Aorta (tissue), 5 donors: ENCODE data around the gene SULF2. TPM values are rescaled to one million over a fixed set of nuclear protein-coding genes. Genes with fewer than 3 reads are reported as not detected.

Experiments
- ATAC-seq: fragments of 200-7000 bp; cut with Tn5 transposase; one replicate; pipeline ENCODE4 v1.9.1; 2022; ENCODE audit warnings: moderate library complexity; ENCODE audit not compliant: low FRiP score
- DNase-seq, 2 donors: peaks; one replicate each; pipeline ENCODE4 v3.0.0-alpha.2; 2020
- H3K27ac ChIP-seq, 2 donors: one replicate each; pipeline ENCODE4 v1.5.1; 2013; ENCODE audit warnings: low read length in 2 of 2, mild to moderate bottlenecking in 2 of 2, moderate library complexity in 2 of 2, control low read depth in 1 of 2, inconsistent platforms in 1 of 2, low read depth in 1 of 2
- H3K27me3 ChIP-seq, 2 donors: one replicate each; pipeline ENCODE4 v1.6.1; 2013; ENCODE audit warnings: control low read depth in 1 of 2, low read length in 1 of 2, mild to moderate bottlenecking in 1 of 2, moderate library complexity in 1 of 2; ENCODE audit not compliant: insufficient read depth in 2 of 2, control insufficient read depth in 1 of 2
- H3K36me3 ChIP-seq, 2 donors: one replicate each; pipeline ENCODE4 v1.6.1; 2013; ENCODE audit warnings: control low read depth in 1 of 2, low read length in 1 of 2, mild to moderate bottlenecking in 1 of 2; ENCODE audit not compliant: insufficient read depth in 2 of 2, control insufficient read depth in 1 of 2
- H3K4me1 ChIP-seq, 2 donors: one replicate each; pipeline ENCODE4 v1.6.1; 2013; ENCODE audit warnings: low read length in 2 of 2, control low read depth in 1 of 2, mild to moderate bottlenecking in 1 of 2, moderate library complexity in 1 of 2; ENCODE audit not compliant: insufficient read depth in 2 of 2, control insufficient read depth in 1 of 2
- H3K4me3 ChIP-seq, 2 donors: one replicate each; pipeline ENCODE4 v1.5.1; 2013; ENCODE audit warnings: low read length in 2 of 2, control low read depth in 1 of 2, mild to moderate bottlenecking in 1 of 2
- H3K9me3 ChIP-seq: one replicate; pipeline ENCODE4 v1.6.1; 2013; ENCODE audit warnings: mild to moderate bottlenecking, low read length; ENCODE audit not compliant: control insufficient read depth
- WGBS, 2 donors: extraction: QIAGEN DNeasy Blood & Tissue Kit; methylation state at CpG; one replicate each; pipeline ENCODE4 v1.1.7; 2013; 5-methylcytosine and 5-hydroxymethylcytosine counted together
- intact Hi-C, 2 donors: fragments of 100-400 bp; cut with DNase I; formaldehyde crosslinking; loops; one replicate each; pipeline versions ENCODE4 v1.14.2 to v1.15.0; 2022
- polyA plus RNA-seq, 2 donors: library from polyadenylated mRNA; stranded (reverse); fragments of 200-250 nt; gene quantifications; one replicate each; pipeline ENCODE4 v1.2.3, GENCODE V29; 2013
- total RNA-seq, 2 donors: library from RNA; stranded (reverse); fragmentation: NEBNext Ultra II Directional; extraction: Animal tissue kit (Norgen Biotek cat#: 25700); gene quantifications; one replicate each; pipeline ENCODE4 v1.2.1, GENCODE V29; 2021
- donor health status: healthy with polysubstance abuse.
- donor health status: Bipolar disorder and iron deficiency.
- donor health status: DM: no; HTN: no; CAD: no.
- donor health status: DM: no; HTN: no; CAD: no.
- donor health status: DM: yes; HTN: yes; CAD: no.

Gene SULF2
- total and polyA plus RNA-seq, 4 donors, result 17.7 to 145 (median 64.7) TPM

GRCh38 chr20:47790580-47790965, 5.3 kb upstream of the SULF2 start:
- no peak for ATAC-seq
- Histone ChIP-seq H3K4me3 (no peak overlapping the region), H3K9me3 (no peaks in the 10 kb centered on the region), H3K36me3 (no peaks in the 10 kb centered on the region), H3K27me3 (no peaks in the 10 kb centered on the region), H3K27ac (no peak overlapping the region), H3K4me1 (no peaks in the 10 kb centered on the region)
- DNase-seq, result peak in 1 of 2 donors; percentile 24
- intact Hi-C loops, result loop anchor here in 1 of 2 donors (5.0 kb wide), 1 partner anchor 67 kb away; no protein-coding TSS in a partner anchor
- 89 to 90% methylated on average over 5 of the region's 5 CpGs for WGBS, 2 donors

GRCh38 chr20:47789764-47790579, 4.7 kb upstream of the SULF2 start:
- intact Hi-C loops, result loop anchor here (5.0 to 10.0 kb wide), 5 partner anchors 67 to 832 kb away; no protein-coding TSS in a partner anchor

GRCh38 chr20:47789081-47789763, 3.9 kb upstream of the SULF2 start:
- ATAC-seq (no peak), DNase-seq (no peak)
- intact Hi-C loops, result loop anchor here (5.0 to 10.0 kb wide), 4 partner anchors 127 to 833 kb away; no protein-coding TSS in a partner anchor
- Histone ChIP-seq H3K4me3 (no peak overlapping the region), H3K27ac (no peak overlapping the region), H3K36me3 (no peaks in the 10 kb centered on the region), H3K4me1 (no peaks in the 10 kb centered on the region), H3K9me3 (no peaks in the 10 kb centered on the region), H3K27me3 (no peaks in the 10 kb centered on the region)
- WGBS, 2 donors, result 86 to 88% methylated on average over 12 of the region's 12 CpGs

More at GRCh38 chr20:47789764-47790579, 4.7 kb upstream of the SULF2 start:
- H3K4me3 ChIP-seq, result no peak overlapping the region
- no peaks in the 10 kb centered on the region for H3K27me3 ChIP-seq
- no peaks in the 10 kb centered on the region for H3K9me3 ChIP-seq
- WGBS, 2 donors, result 91 to 94% methylated on average over 10 of the region's 10 CpGs
- no peaks in the 10 kb centered on the region for H3K36me3 ChIP-seq
- ATAC-seq (no peak), DNase-seq (peak in 1 of 2 donors; percentile 5)
- no peaks in the 10 kb centered on the region for H3K4me1 ChIP-seq
- H3K27ac ChIP-seq, result no peak overlapping the region

DNA sequence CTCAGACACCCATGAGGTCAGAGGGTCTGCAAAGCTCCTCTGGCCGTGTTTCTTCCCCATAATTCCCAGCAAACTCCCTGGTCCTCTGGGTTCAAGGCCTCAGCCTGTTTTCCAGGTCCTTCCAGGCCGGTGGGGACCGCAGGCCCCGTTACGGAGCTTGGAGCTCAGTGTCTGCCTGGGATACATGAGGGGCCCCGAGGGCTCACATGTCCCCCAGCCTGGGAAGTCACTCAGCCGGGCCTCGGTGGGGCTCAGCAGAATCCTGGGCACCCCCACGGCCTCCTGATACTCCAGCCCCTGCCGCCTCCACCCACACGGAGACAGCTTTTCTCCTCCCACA, 3.4 kb upstream of the SULF2 start:
- no peaks in the 10 kb centered on the region for H3K27me3 ChIP-seq
- 90 to 96% methylated on average over 11 of the region's 11 CpGs for WGBS, 2 donors
- no peak overlapping the region for H3K4me3 ChIP-seq
- no peaks in the 10 kb centered on the region for H3K4me1 ChIP-seq
- no peaks in the 10 kb centered on the region for H3K9me3 ChIP-seq
- no peak overlapping the region for H3K27ac ChIP-seq
- DNase-seq, result no peak
- intact Hi-C loops, result loop anchor here (5.0 to 10.0 kb wide), 4 partner anchors 126 to 834 kb away; no protein-coding TSS in a partner anchor
- no peak for ATAC-seq
- H3K36me3 ChIP-seq, result no peaks in the 10 kb centered on the region

DNA sequence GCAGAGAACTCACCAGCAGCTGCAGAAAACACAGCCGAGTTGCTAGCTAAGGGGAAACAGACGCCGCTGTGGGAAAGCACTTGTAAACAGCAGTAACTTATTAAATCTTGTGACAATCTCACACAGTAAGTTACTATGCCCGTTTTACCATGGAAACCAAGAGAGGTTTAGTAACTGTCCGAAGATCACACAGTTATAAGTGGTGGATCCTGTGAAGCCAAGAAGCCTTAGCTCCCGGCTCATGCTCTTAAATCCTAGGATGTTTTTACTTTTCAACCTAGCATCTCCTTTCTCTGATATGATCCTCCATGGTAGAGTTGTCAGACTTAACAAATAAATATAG, 1.5 kb upstream of the SULF2 start:
- no peaks in the 10 kb centered on the region for H3K27me3 ChIP-seq
- intact Hi-C loops, result loop anchor here (1.0 to 10.0 kb wide), 5 partner anchors 124 to 836 kb away; no protein-coding TSS in a partner anchor
- no peaks in the 10 kb centered on the region for H3K9me3 ChIP-seq
- 14 to 15% methylated on average over 6 of the region's 6 CpGs for WGBS, 2 donors
- H3K4me3 ChIP-seq, result no peak overlapping the region
- DNase-seq (no peak), ATAC-seq (no peak)
- H3K27ac ChIP-seq, result no peak overlapping the region
- no peaks in the 10 kb centered on the region for H3K36me3 ChIP-seq
- no peaks in the 10 kb centered on the region for H3K4me1 ChIP-seq

DNA sequence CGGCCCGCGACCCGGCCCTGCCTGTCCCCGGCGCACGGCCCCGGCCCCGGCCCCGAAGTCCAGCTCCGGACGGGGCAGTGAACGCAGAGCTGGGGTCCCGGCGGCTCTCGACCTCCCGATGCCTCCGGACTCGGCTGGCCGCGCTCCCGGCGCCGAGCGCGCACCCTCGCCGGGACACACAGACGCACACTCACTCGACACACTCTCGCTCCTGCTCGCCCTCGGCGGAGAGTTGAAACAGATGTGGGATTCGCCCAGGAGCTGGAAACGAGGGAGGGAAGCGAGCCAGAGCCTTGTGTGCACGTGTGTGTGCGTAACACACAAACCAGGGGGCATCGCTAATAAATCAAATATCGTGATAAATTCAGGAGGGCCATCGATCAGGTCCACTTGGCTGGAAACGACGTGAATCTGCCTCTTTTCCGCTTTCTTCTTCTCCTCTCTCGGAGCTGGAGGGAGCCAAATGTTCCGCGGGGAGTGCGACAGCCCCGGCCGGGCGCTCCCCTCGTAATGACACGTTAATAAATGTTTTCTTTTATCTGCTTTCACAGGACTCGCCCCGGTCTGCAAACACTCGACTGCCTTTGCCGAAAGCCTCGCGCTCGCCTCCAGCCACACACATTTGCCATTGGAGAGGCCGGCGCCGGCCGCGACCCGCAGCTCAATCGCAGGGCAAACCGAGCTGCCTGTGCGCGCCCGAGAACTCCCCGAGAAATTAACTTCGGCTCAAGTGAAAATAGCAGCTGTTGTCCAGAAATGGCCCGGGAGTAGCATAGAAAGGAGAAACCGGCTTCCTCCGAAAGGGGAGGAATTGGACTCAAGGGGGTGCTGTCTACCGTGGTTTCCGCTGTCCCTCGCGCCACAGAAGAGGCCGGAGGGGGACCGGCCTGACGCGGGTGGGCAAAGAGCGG, 828 bp upstream of the SULF2 start:
- WGBS, 2 donors, result 0 to 1% methylated on average over 84 to 86 of the region's 86 CpGs
- Histone ChIP-seq H3K9me3 (no peaks in the 10 kb centered on the region), H3K27me3 (no peaks in the 10 kb centered on the region), H3K27ac (peak overlapping the region; percentile 14 to 36), H3K4me3 (peak overlapping the region; percentile 51 to 88), H3K36me3 (no peaks in the 10 kb centered on the region), H3K4me1 (no peaks in the 10 kb centered on the region)
- intact Hi-C loops, result loop anchor here (1.0 to 10.0 kb wide), 5 partner anchors 124 to 836 kb away; no protein-coding TSS in a partner anchor
- ATAC-seq, result peak; percentile 89
- peak; percentile 80 to 88 for DNase-seq

- Histone ChIP-seq H3K36me3 (no peaks in the 10 kb centered on the region), H3K27ac (no peak overlapping the region), H3K9me3 (no peaks in the 10 kb centered on the region), H3K4me3 (peak overlapping the region; percentile 51 to 88), H3K27me3 (no peaks in the 10 kb centered on the region), H3K4me1 (no peaks in the 10 kb centered on the region)
- ATAC-seq (peak; percentile 15), DNase-seq (peak in 1 of 2 donors; percentile 69)
- intact Hi-C loops, result loop anchor here (5.0 to 10.0 kb wide), 4 partner anchors 122 to 838 kb away; no protein-coding TSS in a partner anchor
- WGBS, 2 donors, result 0 to 1% methylated on average over 55 to 69 of the region's 69 CpGs
Observed at GRCh38 chr20:47784599-47785310, 526 bp downstream of the SULF2 start.
